GM19043 (cell line): ENCODE data around the gene STRN4.

ENCODE experiments used
- ATAC-seq: cut with Tn5 transposase; IDR thresholded peaks from one replicate; pipeline ENCODE4 v1.9.1; 2021; ENCODE audit warnings: low read depth; ENCODE audit not compliant: unreplicated experiment

STRN4 gene

DNA sequence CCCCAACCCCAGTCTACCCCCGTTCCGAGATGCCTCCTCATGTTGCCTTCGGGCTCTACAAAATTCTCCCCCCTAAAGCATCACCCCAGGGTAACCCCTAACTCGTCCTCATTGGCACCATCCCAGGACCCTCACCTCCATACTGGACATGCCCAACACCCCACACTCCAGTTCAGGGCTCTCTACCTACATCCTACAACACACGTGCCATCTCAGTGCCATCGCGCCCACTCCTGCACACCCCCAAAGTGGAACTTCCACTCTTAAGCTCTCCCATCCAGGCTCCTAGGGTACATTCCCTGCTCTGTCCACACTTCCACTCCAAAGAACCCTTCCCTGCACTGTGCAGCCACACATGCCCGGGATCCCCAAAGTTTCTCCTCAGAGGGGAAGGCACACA is 1.2 kb downstream of the STRN4 start:
- ATAC-seq = no peak

DNA sequence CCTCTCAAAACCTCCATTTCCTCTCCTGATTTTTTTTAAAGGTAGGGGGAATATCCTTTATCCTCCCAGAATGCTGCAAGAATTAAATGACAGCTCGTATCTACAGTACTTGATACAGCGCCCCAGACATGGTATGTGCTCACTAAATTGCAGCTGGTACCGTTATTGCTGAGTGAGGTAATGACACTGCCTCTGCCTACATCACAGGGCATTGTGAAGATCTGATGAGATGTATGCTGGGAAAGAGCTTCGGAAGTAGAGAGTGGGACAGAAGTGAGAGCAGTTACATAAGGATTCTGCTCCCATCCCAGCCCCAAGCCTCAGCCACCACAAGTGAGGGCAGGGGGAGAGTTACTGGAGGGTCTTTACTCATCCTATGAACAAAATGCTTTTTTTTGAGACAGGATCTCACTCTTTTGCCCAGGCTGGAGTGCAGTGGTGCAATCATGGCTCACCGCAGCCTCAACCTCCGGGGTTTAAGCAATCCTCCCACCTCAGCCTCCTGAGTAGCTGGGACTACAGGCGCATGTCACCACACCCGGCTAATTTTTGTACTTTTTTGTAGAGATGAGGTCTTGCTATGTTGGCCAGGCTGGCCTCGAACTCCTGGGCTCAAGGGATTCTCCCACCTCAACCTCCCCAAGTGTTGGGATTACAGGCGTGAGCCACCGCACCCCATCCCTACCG is 2.1 kb downstream of the STRN4 start:
- ATAC-seq = no peak

DNA sequence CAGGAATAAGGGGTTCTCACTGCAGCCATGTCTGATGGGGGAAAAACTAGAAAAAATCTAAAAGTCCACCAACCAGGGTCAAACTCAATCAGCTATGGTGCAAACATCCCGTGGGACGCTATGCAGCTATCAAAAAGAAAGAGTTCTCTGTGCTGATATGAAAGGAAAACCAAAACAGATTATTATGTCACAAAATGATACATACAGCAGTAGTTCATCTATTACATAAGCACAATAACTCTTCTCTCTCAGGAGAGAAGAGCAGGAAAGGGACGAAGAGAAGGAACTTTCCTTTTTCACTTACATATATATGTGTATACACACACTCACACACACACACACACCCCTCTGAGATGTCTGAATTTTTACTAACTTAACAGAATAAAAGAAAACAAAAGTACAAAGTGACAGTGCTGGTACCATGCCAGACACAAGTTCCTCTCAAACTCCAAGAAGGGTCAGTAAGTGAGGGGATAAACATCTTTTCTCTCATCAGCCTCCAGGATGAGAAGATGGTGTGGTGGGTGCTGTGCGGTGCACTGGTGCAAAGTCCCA is 3.2 kb downstream of the STRN4 start:
- ATAC-seq = no peak

DNA sequence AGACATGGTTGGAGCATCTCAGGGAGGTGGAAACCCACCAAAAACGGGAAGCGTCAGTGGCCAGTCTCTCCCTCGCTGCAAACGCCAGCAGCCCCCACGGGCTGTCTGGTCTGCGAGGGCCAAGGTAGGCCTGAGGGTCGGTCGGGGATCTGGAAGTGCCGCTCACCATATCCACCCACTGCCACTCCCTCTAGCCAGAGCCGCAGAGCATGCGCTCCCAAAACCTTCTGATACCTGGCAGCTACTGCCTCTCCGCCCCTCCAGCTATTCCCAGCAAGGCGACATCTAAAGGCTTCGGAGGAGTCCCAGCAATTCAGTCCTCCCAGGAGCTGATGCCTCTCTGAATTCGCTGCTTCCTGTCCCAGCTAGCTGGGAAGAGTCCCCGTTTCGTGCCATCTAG is 4.8 kb downstream of the STRN4 start:
- ATAC-seq = no peak

DNA sequence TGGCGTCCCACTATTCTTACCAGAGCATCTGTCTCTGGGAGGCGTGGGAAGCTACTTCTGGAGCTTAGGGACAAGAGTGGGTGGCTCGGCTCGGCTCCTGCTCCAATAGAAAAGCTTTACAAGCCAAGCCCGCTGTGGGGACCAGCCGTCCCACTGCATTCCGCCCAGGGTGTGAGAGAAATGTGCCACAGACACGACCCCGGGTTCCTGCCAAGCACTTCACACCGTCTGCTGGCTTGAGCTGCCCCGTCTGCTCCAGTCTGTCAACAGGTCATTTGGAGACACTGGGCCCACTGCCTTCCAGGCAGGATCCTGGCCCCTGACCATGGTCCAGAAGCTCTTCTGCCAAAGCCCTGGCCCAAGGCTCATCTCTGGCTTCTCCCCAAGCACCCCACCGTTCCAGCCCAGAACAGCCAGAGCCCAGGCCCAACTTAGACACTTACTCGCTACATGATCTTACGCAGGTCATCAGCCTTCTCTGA is 6.9 kb downstream of the STRN4 start:
- ATAC-seq = no peak

DNA sequence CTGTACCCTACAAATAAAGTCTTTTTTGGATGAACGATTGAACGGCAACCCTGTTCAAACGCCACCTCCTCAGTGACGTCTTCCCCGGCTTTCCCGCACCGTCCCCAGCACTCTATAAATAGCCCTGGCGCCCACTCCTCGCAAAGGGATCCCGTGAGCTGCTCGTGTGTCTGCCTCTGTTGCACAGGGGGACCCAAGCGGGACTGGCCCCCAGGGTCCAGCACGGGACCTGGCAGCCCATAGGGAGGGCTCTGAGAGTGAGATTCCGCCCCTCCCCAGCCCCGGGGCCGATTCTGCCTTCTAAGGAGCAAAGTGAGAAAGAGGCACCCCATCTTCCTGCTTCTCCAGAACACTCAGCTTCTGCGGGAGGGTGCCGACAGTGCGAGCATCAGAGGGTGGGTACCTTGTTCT is 8.5 kb downstream of the STRN4 start:
- no peak for ATAC-seq

DNA sequence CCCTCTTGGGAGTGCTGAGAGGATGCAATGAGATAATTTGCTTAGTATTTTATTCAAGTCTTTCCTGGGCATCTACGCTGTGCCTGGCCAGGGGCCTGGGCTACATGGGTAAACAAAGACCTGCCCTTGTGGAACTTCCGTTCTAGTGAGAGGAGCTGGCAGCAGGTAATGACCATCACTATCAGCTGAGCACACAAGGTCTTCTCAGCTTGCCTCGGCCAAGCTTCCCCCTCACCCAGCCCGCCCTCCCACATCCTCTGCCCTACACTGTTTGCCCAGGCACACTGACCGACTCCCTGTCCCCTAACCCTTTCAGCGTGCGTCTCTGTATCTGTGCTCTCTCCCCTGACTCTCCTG is 9.0 kb downstream of the STRN4 start:
- no peak for ATAC-seq

DNA sequence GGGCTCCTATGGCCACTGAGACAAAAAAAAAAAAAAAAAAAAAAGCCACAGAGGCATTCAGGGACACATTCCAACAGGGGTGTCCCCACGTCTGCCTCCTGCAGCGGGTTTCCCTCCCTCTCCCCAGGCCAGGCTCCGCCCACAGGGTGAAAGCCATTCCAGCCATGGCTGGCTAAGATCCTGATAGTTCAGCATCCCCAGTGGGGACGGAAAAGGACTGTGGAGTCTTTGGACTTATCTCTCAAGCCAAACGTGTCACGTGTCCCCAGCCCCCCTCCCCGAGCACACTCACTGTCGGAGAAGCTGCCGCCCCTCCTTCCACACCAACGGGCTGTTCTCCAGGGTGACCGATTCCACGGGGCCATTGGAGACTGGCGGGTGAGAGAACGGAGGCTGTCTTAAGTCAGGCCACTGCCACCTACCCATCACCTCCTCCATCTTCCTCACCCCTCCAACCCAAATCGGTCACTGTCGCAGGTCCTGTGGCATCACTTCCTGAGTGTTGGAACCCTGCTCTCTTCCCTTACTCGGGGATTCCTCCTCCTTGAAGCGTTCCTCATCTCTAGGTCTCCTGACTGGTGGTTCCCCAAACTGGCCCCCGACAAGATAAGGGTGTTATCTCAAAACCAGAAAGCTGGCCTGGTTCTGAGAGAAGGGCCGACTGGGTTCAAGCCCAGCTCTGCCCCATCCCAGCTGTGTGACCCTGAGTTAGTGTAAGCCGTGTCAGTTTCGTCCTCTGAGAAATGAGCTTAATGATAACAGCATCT is 9.5 kb downstream of the STRN4 start:
- ATAC-seq = no peak

DNA sequence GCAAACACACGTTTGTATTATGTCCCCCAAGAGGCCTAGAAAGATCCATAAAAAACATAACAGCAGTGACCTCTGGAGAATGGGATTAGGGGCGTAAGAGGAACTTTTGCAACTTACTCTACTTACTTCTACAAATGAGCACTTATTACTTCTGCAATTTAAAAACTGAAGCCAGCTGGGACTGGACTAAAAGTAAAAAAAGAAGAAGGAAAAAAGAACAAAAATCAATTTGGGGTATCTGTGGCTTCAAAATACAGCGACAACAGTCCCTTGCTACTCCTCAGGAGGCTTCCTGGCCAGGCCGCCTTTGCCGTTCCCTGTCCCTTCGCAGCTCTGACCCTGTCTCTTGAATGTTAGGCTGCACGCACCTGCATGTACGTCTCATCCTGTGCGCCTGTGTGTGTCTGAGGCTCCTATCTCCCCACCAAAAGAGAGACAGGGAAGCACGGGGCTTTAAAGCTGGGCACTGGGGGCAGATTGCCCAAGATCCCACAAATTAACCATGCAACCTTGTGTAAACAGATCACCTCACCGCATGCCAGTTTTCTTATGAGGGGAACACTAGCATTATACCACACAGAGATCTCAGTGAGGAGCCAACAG is 12.5 kb downstream of the STRN4 start:
- ATAC-seq = no peak

DNA sequence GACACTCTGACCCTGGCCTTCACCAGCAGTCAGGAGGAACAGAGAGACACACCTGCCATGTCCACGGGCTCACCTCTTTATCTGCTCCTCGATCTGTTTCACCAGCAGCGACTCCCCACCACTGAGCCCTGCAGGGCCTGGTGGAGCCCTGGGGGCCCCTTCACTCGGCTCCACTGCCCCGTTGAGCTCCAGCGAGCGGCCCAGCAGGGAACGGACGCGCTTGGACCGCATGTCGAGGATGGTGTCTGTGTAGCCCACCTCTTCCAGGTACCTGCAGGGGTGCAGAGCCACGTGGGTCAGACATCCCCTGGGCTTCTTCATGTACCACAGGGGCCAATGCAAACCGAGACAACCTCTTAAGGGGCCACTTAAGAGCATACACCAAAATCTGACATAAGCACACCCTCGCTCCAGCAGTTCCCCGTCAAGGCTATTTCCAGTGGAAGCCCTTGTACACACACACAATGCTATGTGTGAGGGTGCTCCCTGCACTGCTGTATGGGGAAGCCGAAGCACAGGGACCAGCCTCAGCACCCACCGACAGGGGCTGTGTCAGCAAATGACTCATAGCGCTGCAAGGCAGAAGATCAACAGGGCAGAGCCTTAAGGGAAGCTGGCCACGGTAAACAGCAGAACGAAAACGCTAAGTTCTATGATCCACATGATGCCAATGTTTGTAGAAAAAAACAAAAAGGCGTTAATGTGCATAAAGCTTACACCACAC is 13.1 kb downstream of the STRN4 start:
- no peak for ATAC-seq

DNA sequence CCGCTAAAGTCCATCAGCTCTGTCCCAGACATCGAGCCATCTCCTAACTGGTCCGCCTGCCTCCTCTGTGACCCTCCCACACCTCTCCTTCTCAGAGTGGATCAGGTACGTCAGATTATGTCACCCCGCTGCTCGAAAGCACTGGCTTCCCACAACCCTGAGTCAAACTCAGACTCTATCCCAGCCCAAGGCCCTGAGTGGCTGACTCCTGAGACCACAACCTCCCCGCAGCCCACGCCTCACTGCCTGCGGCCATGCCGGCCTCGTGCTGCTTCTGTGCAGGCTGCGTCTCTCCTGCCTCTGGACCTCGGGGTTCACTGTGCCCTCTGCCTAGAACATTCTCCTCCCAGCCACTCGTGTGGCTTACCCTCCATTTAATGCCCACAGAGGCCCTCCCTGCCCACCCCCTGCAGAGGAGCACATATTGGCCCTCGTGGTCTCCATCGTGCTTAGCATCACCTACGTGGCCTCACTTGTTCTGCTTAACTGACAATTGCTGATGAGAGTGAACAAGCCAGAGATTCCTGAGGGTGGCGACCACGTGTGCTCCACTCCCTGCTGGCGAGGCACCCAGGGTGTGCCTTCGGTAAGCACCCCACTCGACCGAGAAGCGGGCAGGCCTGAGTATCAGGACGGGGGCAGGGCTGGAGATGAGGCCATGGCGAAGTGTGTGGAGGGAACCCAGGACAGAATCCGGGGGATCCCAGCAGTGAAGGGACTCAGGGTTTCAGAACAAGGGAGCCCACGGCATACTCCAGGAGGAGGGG is 13.9 kb downstream of the STRN4 start:
- no peak for ATAC-seq

DNA sequence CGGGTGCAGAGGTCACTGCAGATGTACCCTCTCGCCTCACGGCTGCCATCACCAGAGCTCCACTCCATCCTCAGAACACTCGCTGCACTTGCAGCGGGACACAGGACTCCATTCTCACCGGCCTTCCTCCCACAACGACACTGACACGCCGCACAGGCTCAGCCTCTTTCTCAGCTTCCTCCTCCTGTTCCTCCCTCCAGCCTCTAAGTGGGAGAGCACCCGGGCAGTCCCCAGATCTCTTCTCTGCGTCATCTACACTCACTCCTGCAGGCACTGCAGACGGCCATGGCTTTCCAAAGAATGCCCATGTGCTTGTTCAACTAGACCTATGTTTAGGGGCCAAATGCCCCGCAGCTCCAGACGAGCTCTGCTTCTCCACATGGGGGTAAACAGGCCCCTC is 14.7 kb downstream of the STRN4 start:
- ATAC-seq = no peak

DNA sequence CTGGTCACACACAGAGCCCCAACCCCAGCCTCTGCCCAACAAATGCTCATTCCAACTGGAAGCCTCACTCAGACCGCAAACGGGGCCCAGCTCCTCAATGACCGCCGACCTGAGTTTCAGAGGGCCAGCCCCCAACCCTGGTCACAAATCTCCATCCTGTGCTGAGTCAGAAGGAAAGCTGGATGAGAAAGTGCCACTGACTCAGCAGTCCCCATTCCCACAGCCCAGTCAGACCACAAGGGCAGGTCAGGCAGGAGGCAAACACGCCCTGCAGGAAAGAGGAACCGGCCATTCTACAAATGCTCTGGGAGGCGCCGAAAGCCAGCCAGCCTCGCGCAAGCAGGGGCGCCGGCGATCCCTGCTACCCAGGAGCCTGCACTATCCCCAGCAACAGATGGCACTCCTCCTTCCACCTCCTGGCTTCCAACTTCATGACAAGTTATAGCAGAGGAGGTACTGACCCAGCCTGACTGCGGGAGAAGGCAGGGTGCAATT is 15.2 kb downstream of the STRN4 start:
- no peak for ATAC-seq

DNA sequence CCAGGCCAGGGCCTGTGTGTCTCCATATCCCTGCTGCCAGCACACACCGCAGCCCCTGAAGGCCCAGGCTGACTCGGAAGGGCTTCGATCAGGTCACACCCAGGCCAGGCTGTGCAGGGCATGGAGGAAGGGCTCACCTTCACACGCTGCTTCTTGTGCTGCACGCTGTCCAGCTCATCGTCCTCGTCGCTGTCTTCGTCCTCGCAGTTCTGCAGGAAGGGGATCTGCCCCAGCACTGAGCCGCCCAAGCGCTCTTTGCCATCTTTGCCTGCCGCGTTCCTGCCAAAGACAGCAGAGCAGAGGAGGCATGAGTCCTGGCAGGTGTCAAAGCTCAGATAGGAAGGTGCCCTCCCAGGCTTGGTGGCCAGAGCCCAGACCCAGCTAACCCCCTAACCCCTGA is 15.7 kb downstream of the STRN4 start:
- ATAC-seq = no peak

DNA sequence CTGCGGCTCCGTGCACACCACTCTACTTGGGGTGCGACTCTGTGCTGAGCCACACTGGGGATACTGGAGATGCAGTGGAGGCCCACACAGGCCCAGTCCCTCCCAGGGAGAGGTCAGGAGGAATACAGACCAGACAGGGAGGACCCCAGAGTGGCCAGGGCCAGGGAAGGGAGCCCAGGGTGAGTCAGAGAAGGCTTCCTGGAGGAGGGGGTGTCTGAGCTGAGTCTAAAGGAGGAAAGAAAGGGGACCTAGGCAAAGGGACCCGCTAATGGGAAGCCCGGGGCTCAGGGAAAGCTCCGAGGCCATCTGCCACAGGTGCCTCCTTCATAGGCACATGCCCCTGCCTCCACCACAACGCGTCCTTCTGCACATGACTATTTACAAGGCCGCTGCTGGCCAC is 16.1 kb downstream of the STRN4 start:
- ATAC-seq = no peak

DNA sequence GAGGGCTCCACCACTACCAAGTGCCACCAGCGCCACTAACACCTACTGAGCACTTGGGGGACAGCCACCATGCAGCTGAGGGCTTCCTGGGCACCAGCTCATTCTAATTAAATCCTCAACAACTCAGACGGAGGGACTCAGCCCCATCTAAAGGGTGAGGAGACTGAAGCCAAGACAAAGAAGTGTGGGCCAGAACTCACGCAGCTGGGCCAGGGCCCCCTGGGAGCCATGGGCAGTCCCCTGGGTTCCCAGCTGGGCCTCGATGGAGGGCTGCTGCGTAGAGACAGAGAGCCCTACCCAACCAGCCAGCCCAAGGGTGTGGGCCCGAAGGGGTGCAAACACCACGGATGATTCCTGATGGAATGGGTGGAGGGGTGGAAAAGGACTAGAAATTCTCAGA is 16.6 kb downstream of the STRN4 start:
- ATAC-seq = no peak

DNA sequence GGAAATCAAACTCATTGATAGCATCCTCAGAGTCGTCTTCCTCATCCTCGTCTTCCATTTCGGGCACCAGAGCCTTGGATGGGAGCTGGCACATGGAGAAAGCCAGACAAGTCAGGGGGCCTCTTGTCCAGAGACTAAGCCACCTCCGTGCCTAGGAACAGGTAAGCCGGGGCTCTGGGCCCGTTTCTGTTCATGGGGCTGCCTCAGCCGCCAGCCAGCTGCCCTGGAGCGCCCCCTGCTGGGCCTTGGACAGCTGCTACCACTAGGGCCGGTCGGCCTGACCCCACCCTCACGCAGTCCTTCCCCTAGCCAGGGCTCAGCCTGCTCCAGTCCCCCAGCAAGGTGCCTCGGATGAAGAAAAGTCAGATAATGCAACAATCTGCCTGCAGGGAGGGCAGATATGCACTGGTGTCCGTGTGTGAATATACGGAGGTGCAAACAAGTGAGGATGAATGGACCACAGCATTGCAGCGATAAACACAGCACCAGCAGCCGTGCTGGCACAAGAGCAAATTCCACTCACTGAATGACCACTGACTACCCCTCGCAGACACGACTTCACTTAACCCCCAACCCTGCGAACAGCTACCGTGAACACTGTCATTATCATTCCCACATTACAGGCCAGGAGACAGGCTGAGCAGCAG is 17.4 kb downstream of the STRN4 start:
- no peak for ATAC-seq

DNA sequence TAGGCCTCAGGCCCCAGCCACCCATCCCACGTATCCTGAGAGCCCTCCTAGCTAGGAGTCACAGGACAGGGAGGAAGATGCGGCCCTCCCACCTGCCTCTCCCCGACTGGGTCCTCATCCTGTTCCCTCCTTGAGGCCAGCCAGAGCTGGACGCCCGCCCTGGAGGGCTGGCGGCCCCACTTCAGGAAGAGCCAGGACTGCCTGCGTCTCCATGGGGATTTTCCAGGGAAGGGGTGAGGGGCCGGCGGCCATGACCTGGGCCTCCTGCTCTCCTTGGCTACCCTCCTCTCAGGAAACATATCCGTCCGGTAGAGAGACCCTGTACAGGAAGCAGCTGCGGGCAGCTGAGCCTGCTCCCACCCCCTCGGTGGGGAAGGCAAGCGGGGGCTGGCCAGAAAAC is 18.0 kb downstream of the STRN4 start:
- no peak for ATAC-seq

DNA sequence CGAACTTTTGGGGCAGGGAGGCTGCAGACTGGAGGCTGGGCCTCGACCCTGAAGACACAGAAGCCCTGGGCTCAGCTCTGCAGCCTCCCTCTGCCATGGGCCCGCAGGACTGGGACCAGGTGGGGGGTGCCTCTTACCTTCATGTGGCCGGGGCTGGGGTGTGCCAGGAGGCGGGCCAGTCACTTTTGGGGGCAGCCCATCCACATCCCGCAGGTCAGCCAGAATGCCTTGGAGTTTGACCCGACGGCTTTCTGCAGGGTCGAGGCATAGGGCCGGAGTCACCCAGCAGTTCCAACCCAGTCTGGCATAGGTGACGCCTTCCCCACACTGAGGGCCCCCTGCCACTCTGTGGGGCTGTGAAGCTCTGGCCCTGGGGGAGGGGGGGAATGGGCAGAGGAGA is 18.5 kb downstream of the STRN4 start:
- no peak for ATAC-seq
